IPS-15b (cell line): ENCODE measurements around the gene CTSW.

Source experiments
- H3K27me3 ChIP-seq: one replicate; pipeline ENCODE4 v1.6.1; 2013; ENCODE audit warnings: low read length; ENCODE audit not compliant: control insufficient read depth, insufficient read depth
- H3K36me3 ChIP-seq: one replicate; pipeline ENCODE4 v1.6.1; 2013; ENCODE audit warnings: low read length; ENCODE audit not compliant: control insufficient read depth, insufficient read depth
- H3K4me1 ChIP-seq: one replicate; pipeline ENCODE4 v1.6.1; 2013; ENCODE audit warnings: mild to moderate bottlenecking, low read length; ENCODE audit not compliant: control insufficient read depth, insufficient read depth
- H3K4me3 ChIP-seq: one replicate; pipeline ENCODE4 v1.5.1; 2013; ENCODE audit warnings: low read depth, low read length
- H3K9ac ChIP-seq: one replicate; pipeline ENCODE4 v1.6.1; 2013; ENCODE audit warnings: low read depth, mild to moderate bottlenecking, low read length
- H3K9me3 ChIP-seq: one replicate; pipeline ENCODE4 v1.6.1; 2013; ENCODE audit warnings: mild to moderate bottlenecking, low read length; ENCODE audit not compliant: control insufficient read depth, insufficient read depth

Gene CTSW

DNA sequence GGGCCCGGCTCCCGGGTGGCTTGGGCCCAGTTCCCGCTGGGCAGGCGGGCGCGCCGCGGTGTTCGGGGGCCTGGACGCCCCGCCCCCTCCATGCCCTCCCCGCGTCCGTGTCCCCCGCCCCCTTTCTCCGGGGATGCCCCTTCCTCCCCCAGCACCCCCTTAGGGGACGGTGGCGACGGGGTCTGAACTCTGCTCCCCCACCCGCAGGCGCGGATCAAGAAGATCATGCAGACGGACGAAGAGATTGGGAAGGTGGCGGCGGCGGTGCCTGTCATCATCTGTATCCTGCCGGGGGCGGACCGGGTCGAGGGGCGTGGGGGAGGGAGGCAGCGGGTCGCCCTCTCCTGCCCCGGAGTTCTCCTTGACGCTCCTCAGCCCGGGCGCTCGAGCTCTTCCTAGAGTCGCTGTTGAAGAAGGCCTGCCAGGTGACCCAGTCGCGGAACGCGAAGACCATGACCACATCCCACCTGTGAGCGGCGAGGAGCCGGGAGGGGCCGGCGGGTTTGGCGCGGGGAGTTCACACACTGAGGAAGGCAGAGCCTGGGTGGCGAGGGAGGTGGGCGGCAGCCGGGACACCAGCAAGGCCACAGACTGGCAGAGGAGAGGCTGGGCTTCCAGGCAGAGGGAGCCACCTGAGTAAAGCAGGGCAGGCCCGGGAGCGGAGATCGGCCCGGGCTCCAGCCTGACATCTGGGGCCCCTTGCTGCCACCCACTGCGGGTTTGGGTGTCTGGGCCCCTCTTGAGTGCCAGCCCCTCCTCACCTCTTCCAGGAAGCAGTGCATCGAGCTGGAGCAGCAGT, 40.1 kb downstream of the CTSW start:
- Histone ChIP-seq H3K36me3 (peaks cover 9% of the 10 kb centered on the region), H3K9me3 (no peaks in the 10 kb centered on the region), H3K4me3 (peak overlapping the region; percentile 62), H3K9ac (peak overlapping the region; percentile 37), H3K27me3 (no peaks in the 10 kb centered on the region), H3K4me1 (peaks cover 2% of the 10 kb centered on the region)

DNA sequence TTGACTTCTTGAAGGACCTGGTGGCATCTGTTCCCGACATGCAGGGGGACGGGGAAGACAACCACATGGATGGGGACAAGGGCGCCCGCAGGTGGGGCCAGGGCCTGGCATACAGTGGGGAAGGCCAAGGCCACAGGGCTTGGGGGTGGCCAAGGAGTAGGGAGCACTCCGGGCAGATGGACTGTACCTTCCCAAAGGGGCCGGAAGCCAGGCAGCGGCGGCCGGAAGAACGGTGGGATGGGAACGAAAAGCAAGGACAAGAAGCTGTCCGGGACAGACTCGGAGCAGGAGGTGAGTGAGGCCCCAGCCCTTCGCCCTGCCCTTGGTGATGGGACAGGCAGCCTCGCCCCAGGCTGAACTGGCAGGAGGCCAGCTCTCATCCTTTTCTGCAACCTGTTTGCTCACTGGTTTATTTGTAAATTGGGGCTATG, 40.8 kb downstream of the CTSW start:
- H3K4me1 ChIP-seq = peaks cover 2% of the 10 kb centered on the region
- peaks cover 9% of the 10 kb centered on the region for H3K36me3 ChIP-seq
- H3K4me3 ChIP-seq = peak overlapping the region; percentile 62

DNA sequence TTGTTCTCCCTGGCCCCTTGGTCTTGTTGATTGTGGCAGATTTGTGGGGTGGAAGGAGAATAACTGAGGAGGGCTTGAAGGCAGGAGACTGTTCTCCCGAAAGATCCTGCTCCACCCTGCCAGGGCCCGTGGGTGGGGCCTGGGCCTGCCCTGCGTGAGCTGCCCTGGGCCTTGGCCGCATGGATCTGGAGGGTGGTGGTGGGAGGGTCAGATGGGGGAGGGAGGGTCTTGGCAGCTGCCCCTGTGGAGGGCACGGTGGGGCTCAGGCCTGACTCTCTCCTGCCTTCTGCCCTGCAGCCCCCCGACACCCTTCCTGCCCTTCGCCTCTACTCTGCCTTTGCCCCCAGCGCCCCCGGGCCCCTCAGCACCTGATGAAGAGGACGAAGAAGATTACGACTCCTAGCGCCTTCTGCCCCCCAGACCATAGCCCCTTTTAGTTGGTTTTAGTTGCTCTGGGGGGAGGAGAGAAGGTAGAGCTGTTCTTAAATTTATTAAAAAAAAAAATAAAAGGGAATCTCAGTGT, 41.5 kb downstream of the CTSW start:
- H3K27me3 ChIP-seq = no peaks in the 10 kb centered on the region
- H3K36me3 ChIP-seq = peaks cover 9% of the 10 kb centered on the region
- peaks cover 2% of the 10 kb centered on the region for H3K4me1 ChIP-seq
- H3K9ac ChIP-seq = no peak overlapping the region
- H3K9me3 ChIP-seq = no peaks in the 10 kb centered on the region
- no peak overlapping the region for H3K4me3 ChIP-seq

More for the DNA sequence above, 40.8 kb downstream of the CTSW start:
- Histone ChIP-seq H3K9ac (no peak overlapping the region), H3K9me3 (no peaks in the 10 kb centered on the region), H3K27me3 (no peaks in the 10 kb centered on the region)

DNA sequence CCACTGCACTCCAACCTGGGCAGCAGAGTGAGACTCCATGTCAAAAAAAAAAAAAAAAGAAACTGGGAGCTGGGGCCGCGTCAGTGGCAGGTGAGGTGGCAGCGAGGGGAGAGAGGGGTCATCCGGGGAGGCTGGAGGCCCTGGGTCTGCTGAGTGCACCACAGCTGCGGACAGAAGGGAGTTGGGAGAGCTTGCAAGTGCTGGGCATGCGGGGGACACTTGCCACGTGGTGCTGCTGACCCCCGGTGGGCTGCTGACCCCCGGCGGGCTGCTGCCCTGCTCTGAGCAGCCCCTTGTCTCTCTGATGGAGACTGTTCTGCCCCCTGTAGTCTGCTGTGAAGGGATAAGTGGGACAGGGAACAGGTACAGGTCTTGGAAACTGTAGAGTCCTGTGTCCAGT, 42.2 kb downstream of the CTSW start:
- H3K4me1 ChIP-seq = peaks cover 2% of the 10 kb centered on the region
- no peaks in the 10 kb centered on the region for H3K9me3 ChIP-seq
- H3K4me3 ChIP-seq = no peak overlapping the region
- H3K36me3 ChIP-seq = peaks cover 9% of the 10 kb centered on the region
- H3K9ac ChIP-seq = no peak overlapping the region
- no peaks in the 10 kb centered on the region for H3K27me3 ChIP-seq

DNA sequence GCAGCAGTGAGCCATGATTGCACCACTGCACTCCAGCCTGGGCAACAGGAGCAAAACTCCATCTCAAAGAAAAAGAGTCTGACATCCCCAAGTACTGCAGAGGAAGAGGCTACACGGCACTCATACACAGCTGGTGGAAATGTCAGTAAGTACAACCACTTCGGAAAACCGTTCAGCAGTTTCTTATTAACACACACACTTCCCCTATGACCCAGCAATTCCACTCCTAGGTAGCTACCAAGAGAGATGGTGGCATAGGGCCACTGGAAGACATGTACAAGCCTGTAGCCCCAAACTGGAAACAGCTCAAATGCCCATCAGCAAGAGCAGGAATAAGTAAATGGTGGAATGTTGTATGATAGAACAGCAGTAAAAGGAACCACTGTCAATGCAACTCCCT, 42.9 kb downstream of the CTSW start:
- Histone ChIP-seq H3K36me3 (peaks cover 9% of the 10 kb centered on the region), H3K9me3 (no peaks in the 10 kb centered on the region), H3K27me3 (no peaks in the 10 kb centered on the region), H3K4me3 (no peak overlapping the region), H3K4me1 (peaks cover 3% of the 10 kb centered on the region), H3K9ac (no peak overlapping the region)

DNA sequence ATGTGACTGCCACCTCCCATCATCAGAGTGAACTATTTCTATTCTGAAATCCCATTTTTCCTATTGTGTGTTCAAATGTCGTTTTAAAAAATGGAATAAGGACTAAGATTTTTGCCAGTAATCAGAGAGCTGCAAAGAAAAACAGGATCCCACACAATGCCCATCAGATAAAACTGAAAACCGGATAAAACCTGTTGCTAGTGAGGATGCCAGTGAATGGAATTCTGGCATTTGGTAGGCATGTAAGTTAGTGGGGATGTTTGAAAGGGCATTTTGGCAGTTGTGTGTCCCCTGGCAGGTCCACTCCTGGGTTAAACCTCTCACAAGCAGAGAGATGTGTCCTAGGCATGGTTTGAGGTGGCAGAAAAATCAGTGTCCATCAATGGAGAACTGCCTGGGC, 45.8 kb downstream of the CTSW start:
- Histone ChIP-seq H3K36me3 (peaks cover 9% of the 10 kb centered on the region), H3K27me3 (no peaks in the 10 kb centered on the region), H3K4me3 (no peak overlapping the region), H3K9me3 (no peaks in the 10 kb centered on the region), H3K4me1 (peaks cover 4% of the 10 kb centered on the region), H3K9ac (no peak overlapping the region)

DNA sequence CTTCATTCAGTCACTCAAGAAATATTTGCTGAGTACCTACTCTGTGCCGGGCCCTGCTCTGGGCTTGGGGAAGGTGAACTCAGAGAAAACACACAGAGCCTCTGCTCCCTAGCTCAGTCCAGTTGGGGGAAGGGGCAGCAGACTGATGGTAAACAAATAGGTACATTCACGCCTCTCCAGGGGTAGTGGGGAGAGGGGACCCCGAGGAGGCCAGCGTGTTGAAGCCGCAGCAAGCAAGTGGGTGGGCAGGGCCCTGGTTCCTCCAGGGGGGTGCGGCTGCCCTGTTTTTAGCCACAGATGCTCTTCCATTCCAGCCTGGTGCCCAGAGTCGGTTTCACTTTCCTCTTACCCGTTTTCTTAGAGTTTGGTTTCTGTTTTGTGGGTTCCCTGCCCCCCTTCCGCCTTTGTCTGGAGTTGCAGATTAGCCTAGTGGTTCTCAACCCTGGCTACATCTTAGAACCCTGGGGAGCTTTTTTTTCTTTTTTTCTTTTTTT, 48.3 kb downstream of the CTSW start:
- no peaks in the 10 kb centered on the region for H3K36me3 ChIP-seq
- no peaks in the 10 kb centered on the region for H3K27me3 ChIP-seq
- no peak overlapping the region for H3K9ac ChIP-seq
- peaks cover 6% of the 10 kb centered on the region for H3K4me1 ChIP-seq
- H3K4me3 ChIP-seq = no peak overlapping the region
- no peaks in the 10 kb centered on the region for H3K9me3 ChIP-seq

DNA sequence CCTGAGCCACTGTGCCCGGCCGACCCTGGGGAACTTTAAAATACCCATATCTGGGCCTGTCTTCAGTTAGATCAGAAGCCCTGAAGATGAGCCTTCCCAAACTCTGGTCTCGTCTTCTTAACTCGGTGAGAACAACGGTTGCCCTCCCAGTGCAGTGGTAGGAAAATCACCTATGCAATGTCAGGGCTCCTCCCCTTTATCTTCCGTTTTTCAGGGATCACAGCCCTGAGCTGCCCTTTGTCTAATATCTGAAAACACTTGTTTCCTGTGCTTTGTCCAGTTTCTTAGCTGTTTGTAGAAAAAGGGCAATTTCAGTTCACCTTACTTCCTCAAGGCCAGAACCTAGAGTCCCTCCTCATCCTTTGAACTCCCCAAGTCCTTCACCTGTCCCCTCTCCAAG, 49.0 kb downstream of the CTSW start:
- no peaks in the 10 kb centered on the region for H3K9me3 ChIP-seq
- no peaks in the 10 kb centered on the region for H3K27me3 ChIP-seq
- no peak overlapping the region for H3K9ac ChIP-seq
- H3K4me3 ChIP-seq = no peak overlapping the region
- peaks cover 6% of the 10 kb centered on the region for H3K4me1 ChIP-seq
- H3K36me3 ChIP-seq = no peaks in the 10 kb centered on the region

DNA sequence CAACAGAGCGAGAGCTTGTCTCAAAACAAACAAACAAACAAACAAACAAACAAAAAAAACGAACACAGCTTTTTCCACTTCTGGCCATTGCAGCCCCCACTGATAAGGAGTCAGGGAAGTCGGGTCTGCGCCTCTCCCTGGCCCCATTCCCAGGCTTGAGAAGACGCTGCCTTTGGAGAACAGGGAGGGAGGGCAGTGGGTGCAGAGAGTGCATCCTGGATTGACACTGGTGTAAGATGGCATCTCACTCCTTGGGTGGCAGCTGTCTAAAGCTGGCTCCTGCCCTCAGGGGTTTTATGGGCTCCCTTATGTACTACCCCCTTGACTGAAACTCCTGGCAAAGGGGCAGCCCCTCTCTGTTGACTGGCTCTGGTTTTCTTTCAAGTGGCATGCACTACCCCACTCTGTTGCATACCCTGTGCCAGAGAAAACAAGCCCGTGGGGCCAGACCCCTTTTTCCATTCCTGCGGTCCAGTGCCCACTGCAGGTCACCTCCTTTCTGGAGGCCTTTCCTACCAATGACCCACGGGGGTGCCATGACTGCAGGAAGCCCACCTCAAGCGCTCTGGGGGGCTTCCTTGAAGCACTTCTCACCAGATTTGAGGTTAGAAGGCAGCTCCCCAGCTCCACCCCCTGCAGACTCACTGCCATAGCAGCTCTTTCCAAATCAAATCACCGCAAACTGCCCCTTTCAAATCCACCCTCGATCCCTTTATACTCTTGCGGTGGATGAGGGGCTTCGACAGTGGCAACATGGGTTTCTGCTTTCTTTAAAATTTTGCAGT, 52.3 kb downstream of the CTSW start:
- Histone ChIP-seq H3K4me1 (peaks cover 6% of the 10 kb centered on the region), H3K27me3 (no peaks in the 10 kb centered on the region), H3K36me3 (no peaks in the 10 kb centered on the region), H3K4me3 (peak overlapping the region; percentile 20), H3K9ac (no peak overlapping the region), H3K9me3 (no peaks in the 10 kb centered on the region)

DNA sequence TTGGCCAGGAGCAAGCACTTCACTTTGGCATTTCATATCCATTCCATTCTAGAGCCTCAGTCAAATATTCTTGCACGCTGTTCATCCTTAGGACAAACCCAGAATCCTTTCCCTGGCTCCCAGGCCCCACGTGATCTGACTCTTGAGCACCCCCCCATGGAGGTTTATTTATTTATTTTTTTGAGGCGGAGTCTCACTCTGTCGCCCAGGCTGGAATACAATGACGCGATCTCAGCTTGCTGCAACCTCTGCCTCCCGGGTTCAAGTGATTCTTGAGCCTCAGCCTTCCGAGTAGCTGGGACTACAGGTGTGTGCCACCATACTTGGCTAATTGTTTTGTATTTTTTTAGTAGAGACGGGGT, 52.9 kb downstream of the CTSW start:
- no peak overlapping the region for H3K9ac ChIP-seq
- H3K4me3 ChIP-seq = peak overlapping the region; percentile 20
- H3K4me1 ChIP-seq = peaks cover 5% of the 10 kb centered on the region
- H3K9me3 ChIP-seq = no peaks in the 10 kb centered on the region
- H3K36me3 ChIP-seq = no peaks in the 10 kb centered on the region
- no peaks in the 10 kb centered on the region for H3K27me3 ChIP-seq
